ENCODE results near the gene PPM1K. TPM values are rescaled to one million over a fixed set of nuclear protein-coding genes. Genes with fewer than 3 reads are reported as not detected.

PPM1K gene
- 5.1 and 6.3 TPM in 2 replicates for total RNA-seq

GRCh38 chr4:88284439-88285234 is at the start of gene PPM1K:
Gene PPM1K (minus strand): TSS chr4:88284561. CDS start chr4:88278583, 5,978 bp downstream.

Other genes with a start within 250 kb of the PPM1K start
- gene ABCG2, start 125.9 kb downstream of the PPM1K start, total RNA-seq, result 5.3 and 6.0 TPM in 2 replicates
- 23.6 and 34.6 TPM in 2 replicates for gene HERC6, start 94.3 kb upstream of the PPM1K start, total RNA-seq
- gene HERC5, start 172.6 kb upstream of the PPM1K start, total RNA-seq, result 5.0 and 6.2 TPM in 2 replicates
- gene PYURF, start 239.2 kb upstream of the PPM1K start, total RNA-seq, result 130 and 141 TPM in 2 replicates

All from mammary microvascular endothelial cell (primary cell).